Activated naive CD8-positive, alpha-beta T cell treated with anti-CD3 and anti-CD28 coated beads, Interleukin-2, amount 10 ng/mL, durations not matched to agents 7 days and 5 days (primary cell): ENCODE results near the gene SHC1. TPM values are rescaled to one million over a fixed set of nuclear protein-coding genes. Genes with fewer than 3 reads are reported as not detected.
A peak's percentile ranks its signal among the peaks of the same experiment; 100 is the strongest.
"Not testable (repeated sequence)": the region's sequence is repeated elsewhere in the genome, so short reads cannot be mapped to it uniquely, and the experiment has no call there.

Source experiments
- ATAC-seq: fragments of 150-1000 bp; cut with Tn5 transposase; one replicate; pipeline ENCODE4 v1.10.0; 2021; ENCODE audit warnings: low read depth, moderate library complexity
- POLR2A ChIA-PET: fragments of 350-600 bp; sonication (Branson Sonifier 250); formaldehyde crosslinking; loops from one replicate; lab custom pipeline; 2021; ENCODE audit warnings: antibody characterized with exemption; lab: Charles Lee
- DNase-seq: peaks from one replicate; pipeline ENCODE4 v3.0.0; 2021
- H3K27ac Mint-ChIP-seq: one replicate; pipeline ENCODE4 v1.8.0; 2022; ENCODE audit warnings: mild to moderate bottlenecking, mixed read lengths
- H3K27me3 Mint-ChIP-seq: one replicate; pipeline ENCODE4 v1.8.0; 2022; ENCODE audit warnings: mild to moderate bottlenecking, moderate library complexity, mixed read lengths
- H3K36me3 Mint-ChIP-seq: one replicate; pipeline ENCODE4 v1.8.0; 2021; ENCODE audit warnings: mild to moderate bottlenecking, mixed read lengths
- H3K4me1 Mint-ChIP-seq: one replicate; pipeline ENCODE4 v1.8.0; 2021; ENCODE audit warnings: mixed read lengths
- H3K4me3 Mint-ChIP-seq: one replicate; pipeline ENCODE4 v1.8.0; 2022; ENCODE audit warnings: mild to moderate bottlenecking, moderate library complexity, mixed read lengths
- H3K9me3 Mint-ChIP-seq: one replicate; pipeline ENCODE4 v1.8.0; 2021; ENCODE audit warnings: mixed read lengths
- total RNA-seq, 2 experiments: library from RNA; stranded (reverse); gene quantifications; one replicate each; pipeline ENCODE4 v1.2.3, GENCODE V29; 2021

The SHC1 gene
- total RNA-seq, 2 experiments from 2014 or later = 67.4 to 72.3 TPM

GRCh38 chr1:154988058-154988954, 17.8 kb upstream of the SHC1 start:
- DNase-seq (no peak), ATAC-seq (no peak)
- Mint-ChIP-seq H3K9me3 (no peaks in the 10 kb centered on the region), H3K4me1 (peaks cover 12% of the 10 kb centered on the region), H3K4me3 (no peak overlapping the region), H3K36me3 (peaks cover 6% of the 10 kb centered on the region), H3K27me3 (no peaks in the 10 kb centered on the region), H3K27ac (no peak overlapping the region)
- POLR2A ChIA-PET = interaction anchor here (1.0 to 1.4 kb wide), 2 partner anchors 15 to 73 kb away, joined by 3 read pairs; no protein-coding TSS in a partner anchor

- Mint-ChIP-seq H3K4me3 (no peak overlapping the region), H3K27me3 (no peaks in the 10 kb centered on the region), H3K9me3 (no peaks in the 10 kb centered on the region), H3K36me3 (peaks cover 6% of the 10 kb centered on the region), H3K27ac (no peak overlapping the region), H3K4me1 (peaks cover 12% of the 10 kb centered on the region)
- ATAC-seq (no peak), DNase-seq (no peak)
- POLR2A ChIA-PET = interaction anchor here (0.7 to 1.0 kb wide), 2 partner anchors 17 to 74 kb away, joined by 3 read pairs; partner anchors contain the start of gene SHC1
Observed at GRCh38 chr1:154987326-154987725, 16.8 kb upstream of the SHC1 start.

GRCh38 chr1:154986736-154987135, 16.2 kb upstream of the SHC1 start:
- not testable (repeated sequence) for H3K9me3 Mint-ChIP-seq, H3K27me3 Mint-ChIP-seq, H3K4me3 Mint-ChIP-seq, ATAC-seq, DNase-seq, H3K27ac Mint-ChIP-seq, H3K36me3 Mint-ChIP-seq
- H3K4me1 Mint-ChIP-seq = peaks cover 12% of the 10 kb centered on the region
- POLR2A ChIA-PET = interaction anchor here (0.7 to 1.3 kb wide), 2 partner anchors 15 to 16 kb away, joined by 3 to 4 read pairs; partner anchors contain the start of gene SHC1

- Mint-ChIP-seq H3K27me3 (no peaks in the 10 kb centered on the region), H3K36me3 (peaks cover 13% of the 10 kb centered on the region), H3K4me1 (peaks cover 13% of the 10 kb centered on the region), H3K4me3 (no peak overlapping the region), H3K27ac (no peak overlapping the region), H3K9me3 (no peaks in the 10 kb centered on the region)
- DNase-seq (no peak), ATAC-seq (no peak)
- POLR2A ChIA-PET = interaction anchor here (0.7 to 5.2 kb wide), 17 partner anchors 10 to 426 kb away, joined by 3 to 36 read pairs (median 7); partner anchors contain the start of genes ADAM15, CKS1B, LENEP and PBXIP1
Observed at GRCh38 chr1:154983776-154984466, 13.4 kb upstream of the SHC1 start.

GRCh38 chr1:154982897-154983648, 12.5 kb upstream of the SHC1 start, which contains the start of gene FLAD1:
Gene FLAD1 (plus strand): TSS chr1:154983344. CDS start chr1:154983695, 351 bp downstream.
- DNase-seq = peak; percentile 90
- Mint-ChIP-seq H3K27ac (no peak within 1 kb of the TSS), H3K27me3 (no peaks in the 10 kb centered on the region), H3K9me3 (no peaks in the 10 kb centered on the region), H3K4me3 (no peak within 1 kb of the TSS), H3K4me1 (peaks cover 10% of the 10 kb centered on the region), H3K36me3 (peaks cover 10% of the 10 kb centered on the region)
- POLR2A ChIA-PET = interaction anchor here (0.7 to 5.2 kb wide), 16 partner anchors 9 to 425 kb away, joined by 3 to 36 read pairs (median 7); partner anchors contain the start of genes ADAM15, CKS1B, LENEP and PBXIP1
- ATAC-seq = peak; percentile 100

GRCh38 chr1:154982341-154982740, 11.8 kb upstream of the SHC1 start:
- POLR2A ChIA-PET = interaction anchor here (1.4 to 5.2 kb wide), 10 partner anchors 8 to 102 kb away, joined by 4 to 36 read pairs (median 16); partner anchors contain the start of genes CKS1B, LENEP, PBXIP1 and PMVK
- Mint-ChIP-seq H3K4me1 (peaks cover 15% of the 10 kb centered on the region), H3K9me3 (no peaks in the 10 kb centered on the region), H3K27me3 (no peaks in the 10 kb centered on the region), H3K27ac (no peak overlapping the region), H3K36me3 (peaks cover 12% of the 10 kb centered on the region), H3K4me3 (no peak overlapping the region)
- DNase-seq (no peak), ATAC-seq (no peak)

GRCh38 chr1:154978360-154978759, 7.8 kb upstream of the SHC1 start:
- DNase-seq (no peak), ATAC-seq (no peak)
- Mint-ChIP-seq H3K4me3 (no peak overlapping the region), H3K4me1 (peaks cover 17% of the 10 kb centered on the region), H3K36me3 (peaks cover 12% of the 10 kb centered on the region), H3K9me3 (no peaks in the 10 kb centered on the region), H3K27me3 (no peaks in the 10 kb centered on the region), H3K27ac (no peak overlapping the region)
- POLR2A ChIA-PET = no interaction called here

- H3K9me3 Mint-ChIP-seq, ATAC-seq, POLR2A ChIA-PET, H3K27me3 Mint-ChIP-seq, H3K4me3 Mint-ChIP-seq, DNase-seq: not testable (repeated sequence)
- H3K4me1 Mint-ChIP-seq = peaks cover 20% of the 10 kb centered on the region
- peak overlapping the region; percentile 18 for H3K27ac Mint-ChIP-seq
- peaks cover 12% of the 10 kb centered on the region for H3K36me3 Mint-ChIP-seq
Observed at GRCh38 chr1:154977762-154978161, 7.2 kb upstream of the SHC1 start.

GRCh38 chr1:154975409-154976059, 5.0 kb upstream of the SHC1 start:
- no peak for ATAC-seq
- Mint-ChIP-seq H3K4me3 (no peak overlapping the region), H3K9me3 (no peaks in the 10 kb centered on the region), H3K36me3 (peaks cover 14% of the 10 kb centered on the region), H3K27me3 (no peaks in the 10 kb centered on the region), H3K27ac (no peak overlapping the region), H3K4me1 (peaks cover 33% of the 10 kb centered on the region)
- POLR2A ChIA-PET = interaction anchor here (0.6 to 3.5 kb wide), 10 partner anchors 8 to 45 kb away, joined by 3 to 43 read pairs (median 15); partner anchors contain the start of genes FLAD1, PBXIP1 and PYGO2
- peak; percentile 63 for DNase-seq

- no peaks in the 10 kb centered on the region for H3K9me3 Mint-ChIP-seq
- H3K27ac Mint-ChIP-seq = no peak overlapping the region
- POLR2A ChIA-PET = interaction anchor here (0.9 to 3.5 kb wide), 11 partner anchors 9 to 46 kb away, joined by 3 to 43 read pairs (median 18); partner anchors contain the start of genes FLAD1, PBXIP1, PMVK and PYGO2
- peaks cover 12% of the 10 kb centered on the region for H3K36me3 Mint-ChIP-seq
- ATAC-seq = peak; percentile 51
- DNase-seq = peak; percentile 94
- no peaks in the 10 kb centered on the region for H3K27me3 Mint-ChIP-seq
- H3K4me1 Mint-ChIP-seq = peaks cover 33% of the 10 kb centered on the region
- no peak overlapping the region for H3K4me3 Mint-ChIP-seq
Observed at GRCh38 chr1:154974808-154975408, 4.4 kb upstream of the SHC1 start.

GRCh38 chr1:154974102-154974807, 3.7 kb upstream of the SHC1 start, which contains the start of gene CKS1B:
Gene CKS1B (plus strand): TSS chr1:154974681. CDS start chr1:154974746, 65 bp downstream.
- no peaks in the 10 kb centered on the region for H3K9me3 Mint-ChIP-seq
- H3K27ac Mint-ChIP-seq = no peak within 1 kb of the TSS
- POLR2A ChIA-PET = interaction anchor here (0.7 to 3.5 kb wide), 17 partner anchors 9 to 363 kb away, joined by 3 to 43 read pairs (median 8); partner anchors contain the start of genes FLAD1, PBXIP1, PMVK and PYGO2
- H3K27me3 Mint-ChIP-seq = no peaks in the 10 kb centered on the region
- ATAC-seq (peak; percentile 89), DNase-seq (peak; percentile 92)
- peaks cover 37% of the 10 kb centered on the region for H3K4me1 Mint-ChIP-seq
- H3K36me3 Mint-ChIP-seq = peaks cover 14% of the 10 kb centered on the region
- no peak within 1 kb of the TSS for H3K4me3 Mint-ChIP-seq
